Measurements from ENCODE around the gene CALN1. TPM values are rescaled to one million over a fixed set of nuclear protein-coding genes. Genes with fewer than 3 reads are reported as not detected.

The CALN1 gene
- total and polyA plus RNA-seq, 12 donors, result not detected

DNA sequence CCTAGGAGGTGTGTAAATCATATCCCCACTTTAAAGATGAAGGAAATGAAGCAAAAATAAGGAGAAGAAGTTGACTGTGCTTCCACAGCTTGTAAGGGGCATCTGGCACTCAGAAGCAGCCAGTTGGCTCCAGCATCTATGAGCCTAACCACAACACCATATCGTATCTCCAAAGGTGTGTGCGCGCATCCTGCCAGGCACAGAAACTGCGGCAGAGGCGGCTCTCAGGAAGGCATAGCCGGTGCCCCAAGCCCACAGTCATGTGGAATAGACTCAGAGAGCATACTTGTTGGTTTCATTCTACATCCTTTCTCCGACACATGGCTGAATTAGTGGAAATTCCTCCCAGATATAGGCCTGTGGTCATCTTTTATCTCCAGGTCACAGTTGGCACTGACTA, 423.9 kb downstream of the CALN1 start:
- 71 to 85% methylated on average over 7 of the region's 7 CpGs for WGBS, 2 donors
- intact Hi-C loops (cut with DNase I), result no loop called here

DNA sequence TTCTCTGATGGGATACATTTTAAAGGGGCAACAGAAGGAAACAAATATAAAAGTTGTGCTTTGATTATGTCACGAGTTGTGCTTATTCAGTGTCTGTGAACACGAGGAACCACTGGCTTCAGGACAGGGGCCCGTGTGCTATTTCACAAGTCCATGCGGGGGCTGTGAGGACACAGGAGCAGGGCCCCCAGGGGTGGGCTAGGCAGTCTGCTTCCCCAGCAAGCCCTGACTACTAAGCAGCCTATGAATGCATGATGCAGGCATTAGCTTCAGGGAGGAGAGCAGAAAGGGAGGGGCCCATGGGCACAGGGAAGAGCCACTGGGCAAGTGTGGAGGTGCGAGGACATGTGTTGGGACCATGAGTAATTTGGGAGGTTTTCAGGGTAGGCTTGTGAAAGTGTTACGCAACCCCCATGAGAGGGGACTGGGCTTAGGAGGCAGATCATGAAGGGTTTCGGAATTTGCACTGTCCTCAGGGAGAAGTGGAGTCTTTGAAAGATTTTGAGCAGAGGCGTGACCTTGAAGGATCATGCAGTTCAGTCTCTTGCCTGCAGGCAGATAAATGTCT, 424.9 kb downstream of the CALN1 start:
- DNase-seq (no peak), ATAC-seq (no peak)
- no peak overlapping the region for H3K27ac ChIP-seq
- TF ChIP-seq, protein P1, sequence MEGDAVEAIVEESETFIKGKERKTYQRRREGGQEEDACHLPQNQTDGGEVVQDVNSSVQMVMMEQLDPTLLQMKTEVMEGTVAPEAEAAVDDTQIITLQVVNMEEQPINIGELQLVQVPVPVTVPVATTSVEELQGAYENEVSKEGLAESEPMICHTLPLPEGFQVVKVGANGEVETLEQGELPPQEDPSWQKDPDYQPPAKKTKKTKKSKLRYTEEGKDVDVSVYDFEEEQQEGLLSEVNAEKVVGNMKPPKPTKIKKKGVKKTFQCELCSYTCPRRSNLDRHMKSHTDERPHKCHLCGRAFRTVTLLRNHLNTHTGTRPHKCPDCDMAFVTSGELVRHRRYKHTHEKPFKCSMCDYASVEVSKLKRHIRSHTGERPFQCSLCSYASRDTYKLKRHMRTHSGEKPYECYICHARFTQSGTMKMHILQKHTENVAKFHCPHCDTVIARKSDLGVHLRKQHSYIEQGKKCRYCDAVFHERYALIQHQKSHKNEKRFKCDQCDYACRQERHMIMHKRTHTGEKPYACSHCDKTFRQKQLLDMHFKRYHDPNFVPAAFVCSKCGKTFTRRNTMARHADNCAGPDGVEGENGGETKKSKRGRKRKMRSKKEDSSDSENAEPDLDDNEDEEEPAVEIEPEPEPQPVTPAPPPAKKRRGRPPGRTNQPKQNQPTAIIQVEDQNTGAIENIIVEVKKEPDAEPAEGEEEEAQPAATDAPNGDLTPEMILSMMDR (IDR thresholded peaks at IDR 0.05), result no peak
- 78 to 87% methylated on average over 8 of the region's 8 CpGs for WGBS, 2 donors
- H3K4me1 ChIP-seq, result no peaks in the 10 kb centered on the region
- H3K27me3 ChIP-seq, result peaks cover 0 to 6% (median 0%) of the 10 kb centered on the region in 7 donors
- H3K9me3 ChIP-seq, result no peaks in the 10 kb centered on the region
- intact Hi-C loops (cut with DNase I), result no loop called here
- H3K4me3 ChIP-seq, result no peak overlapping the region
- H3K36me3 ChIP-seq, result no peaks in the 10 kb centered on the region

More for the DNA sequence above, 423.9 kb downstream of the CALN1 start:
- Histone ChIP-seq H3K9me3 (no peaks in the 10 kb centered on the region), H3K36me3 (no peaks in the 10 kb centered on the region), H3K4me3 (no peak overlapping the region), H3K27me3 (peaks cover 0 to 6% (median 0%) of the 10 kb centered on the region in 7 donors), H3K27ac (no peak overlapping the region), H3K4me1 (no peaks in the 10 kb centered on the region)
- TF ChIP-seq, protein P1 (IDR thresholded peaks at IDR 0.05), result no peak
- DNase-seq, result no peak
- ATAC-seq, result no peak

DNA sequence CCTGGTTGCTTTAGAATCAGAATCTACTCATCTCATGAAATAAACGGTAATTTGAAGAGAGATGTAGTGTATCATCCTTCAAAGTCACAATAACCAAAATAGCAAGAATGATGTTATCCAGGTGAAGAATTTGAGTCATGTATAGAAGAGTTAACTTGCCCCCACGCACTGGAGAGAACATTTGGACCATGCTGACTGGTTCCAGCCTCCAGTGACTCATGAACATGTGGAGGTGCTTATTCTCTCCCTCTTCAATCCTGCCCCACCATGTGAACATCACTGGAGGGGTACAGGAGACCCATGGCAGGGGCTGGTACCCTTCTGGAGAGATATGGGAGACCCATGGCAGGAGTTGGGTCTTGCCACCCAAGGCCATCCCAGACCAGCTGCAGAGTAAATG, 427.8 kb downstream of the CALN1 start:
- WGBS, 2 donors, result 77 to 84% methylated on average over 2 of the region's 2 CpGs
- H3K9me3 ChIP-seq, result no peaks in the 10 kb centered on the region
- H3K36me3 ChIP-seq, result no peaks in the 10 kb centered on the region
- DNase-seq (no peak), ATAC-seq (no peak)
- no peaks in the 10 kb centered on the region for H3K4me1 ChIP-seq
- H3K4me3 ChIP-seq, result no peak overlapping the region
- peaks cover 0 to 6% (median 0%) of the 10 kb centered on the region in 7 donors for H3K27me3 ChIP-seq
- intact Hi-C loops (cut with DNase I), result no loop called here
- no peak overlapping the region for H3K27ac ChIP-seq
- TF ChIP-seq, protein P1 (IDR thresholded peaks at IDR 0.05), result no peak

DNA sequence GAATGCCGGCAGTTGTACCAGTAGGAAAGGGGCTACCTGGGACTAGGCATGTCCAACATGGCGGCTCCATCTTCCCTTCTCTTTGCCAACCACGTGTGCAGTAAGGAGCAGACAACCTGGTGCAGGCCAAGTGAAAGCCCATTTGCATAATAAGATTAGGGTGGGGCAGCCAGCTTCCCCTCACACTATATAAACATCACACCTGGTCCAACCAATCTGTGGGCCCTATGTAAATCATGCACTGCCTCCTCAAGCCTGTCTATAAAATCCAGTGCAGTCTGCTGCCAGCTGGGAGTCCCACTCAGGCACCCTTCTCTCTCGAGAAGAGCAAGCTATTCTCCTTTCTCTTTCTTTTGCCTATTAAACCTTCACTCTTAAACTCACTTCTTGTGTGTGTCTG, 429.3 kb downstream of the CALN1 start:
- WGBS, 2 donors, result 65 to 79% methylated on average over 4 of the region's 4 CpGs
- TF ChIP-seq, protein P1 (IDR thresholded peaks at IDR 0.05), result no peak
- peaks cover 0 to 6% (median 0%) of the 10 kb centered on the region in 7 donors for H3K27me3 ChIP-seq
- no peaks in the 10 kb centered on the region for H3K36me3 ChIP-seq
- DNase-seq (no peak), ATAC-seq (no peak)
- no peaks in the 10 kb centered on the region for H3K4me1 ChIP-seq
- intact Hi-C loops (cut with DNase I), result no loop called here
- H3K27ac ChIP-seq, result no peak overlapping the region
- no peak overlapping the region for H3K4me3 ChIP-seq
- no peaks in the 10 kb centered on the region for H3K9me3 ChIP-seq

Measured in heart right ventricle (tissue), 16 donors.